WTC11 (cell line): Measurements from ENCODE around the gene ERAP2. TPM values are rescaled to one million over a fixed set of nuclear protein-coding genes. Genes with fewer than 3 reads are reported as not detected.

Experiments
- ATAC-seq: fragments of 200-7000 bp; cut with Tn5 transposase; 2 replicates; pipeline ENCODE4 v1.10.0; 2021; ENCODE audit warnings: mild to moderate bottlenecking, moderate library complexity
- CTCF ChIA-PET: fragments of 300-600 bp; sonication (Branson Sonifier 250); formaldehyde crosslinking; loops from one replicate; lab custom pipeline; 2021; ENCODE audit warnings: antibody characterized with exemption; lab: Charles Lee
- POLR2A ChIA-PET: fragments of 350-600 bp; sonication (Branson Sonifier 250); formaldehyde crosslinking; loops from one replicate; lab custom pipeline; 2021; ENCODE audit warnings: antibody characterized with exemption; lab: Charles Lee
- DNase-seq: peaks from one replicate; pipeline ENCODE4 v3.0.0; 2021; ENCODE audit warnings: low spot score
- H3K27ac Mint-ChIP-seq: 2 replicates; pipeline ENCODE4 v1.8.0; 2021; ENCODE audit warnings: mixed read lengths
- H3K27me3 Mint-ChIP-seq: 2 replicates; pipeline ENCODE4 v1.8.0; 2021; ENCODE audit warnings: low read depth, mild to moderate bottlenecking, moderate library complexity, mixed read lengths
- H3K36me3 Mint-ChIP-seq: 2 replicates; pipeline ENCODE4 v1.8.0; 2021; ENCODE audit warnings: mixed read lengths
- H3K4me1 Mint-ChIP-seq: 2 replicates; pipeline ENCODE4 v1.8.0; 2022; ENCODE audit warnings: mixed read lengths
- H3K4me3 Mint-ChIP-seq: 2 replicates; pipeline ENCODE4 v1.8.0; 2021; ENCODE audit warnings: mild to moderate bottlenecking, moderate library complexity, mixed read lengths
- H3K9me3 Mint-ChIP-seq: 2 replicates; pipeline ENCODE4 v1.8.0; 2021; ENCODE audit warnings: mixed read lengths
- CTCF ChIP-seq: fragments of 200-600 bp; IDR thresholded peaks from 2 replicates; pipeline ENCODE4 v1.8.0; 2022; ENCODE audit warnings: antibody characterized with exemption
- FOXJ3 ChIP-seq: sonication (generic); formaldehyde crosslinking; IDR thresholded peaks from 2 replicates; pipeline ENCODE4 v1.9.0; 2021; ENCODE audit warnings: missing genetic modification reagents, mild to moderate bottlenecking, borderline replicate concordance
- FOXK1 ChIP-seq: sonication (generic); formaldehyde crosslinking; IDR thresholded peaks from 2 replicates; pipeline ENCODE4 v1.8.0; 2022; ENCODE audit warnings: mild to moderate bottlenecking, moderate library complexity, missing genetic modification reagents
- FOXP4 ChIP-seq: sonication (generic); formaldehyde crosslinking; IDR thresholded peaks from 2 replicates; pipeline ENCODE4 v1.8.0; 2022; ENCODE audit warnings: mild to moderate bottlenecking, missing genetic modification reagents
- GRHL2 ChIP-seq: fragments of 250-450 bp; sonication (Bioruptor Pico); IDR thresholded peaks from 2 replicates; pipeline ENCODE4 v1.8.0; 2022; ENCODE audit warnings: mild to moderate bottlenecking, moderate library complexity; ENCODE audit not compliant: insufficient replicate concordance, severe bottlenecking
- GTF2I ChIP-seq: fragments of 250-450 bp; sonication (Bioruptor Pico); conservative IDR thresholded peaks from 2 replicates; pipeline ENCODE4 v1.4.0; 2021; ENCODE audit warnings: mild to moderate bottlenecking
- HMGA2 ChIP-seq: fragments of 250-450 bp; sonication (Bioruptor Pico); IDR thresholded peaks from 2 replicates; pipeline ENCODE4 v1.4.0; 2021; ENCODE audit warnings: mild to moderate bottlenecking, moderate library complexity
- MAX ChIP-seq: sonication (generic); formaldehyde crosslinking; IDR thresholded peaks from 2 replicates; pipeline ENCODE4 v1.8.0; 2022; ENCODE audit warnings: mild to moderate bottlenecking, missing genetic modification reagents
- NFATC4 ChIP-seq: fragments of 250-450 bp; sonication (Bioruptor Pico); IDR thresholded peaks from 2 replicates; pipeline ENCODE4 v1.9.0; 2021; ENCODE audit warnings: mild to moderate bottlenecking
- PREB ChIP-seq: sonication (generic); formaldehyde crosslinking; IDR thresholded peaks from 2 replicates; pipeline ENCODE4 v1.8.1; 2022; ENCODE audit warnings: mild to moderate bottlenecking, missing genetic modification reagents, moderate library complexity, borderline replicate concordance
- RORB ChIP-seq: fragments of 250-450 bp; sonication (Bioruptor Pico); IDR thresholded peaks from 2 replicates; pipeline ENCODE4 v1.9.0; 2021; ENCODE audit warnings: mild to moderate bottlenecking
- SOX15 ChIP-seq: fragments of 250-450 bp; sonication (Bioruptor Pico); IDR thresholded peaks from 2 replicates; pipeline ENCODE4 v1.9.0; 2021; ENCODE audit warnings: mild to moderate bottlenecking
- TCF7 ChIP-seq: sonication (generic); formaldehyde crosslinking; IDR thresholded peaks from 2 replicates; pipeline ENCODE4 v1.8.0; 2022; ENCODE audit warnings: mild to moderate bottlenecking, low read depth, missing genetic modification reagents, moderate library complexity
- TP53 ChIP-seq: sonication (generic); formaldehyde crosslinking; IDR thresholded peaks from 2 replicates; pipeline ENCODE4 v1.8.1; 2023; ENCODE audit warnings: mild to moderate bottlenecking, missing genetic modification reagents
- ZBTB21 ChIP-seq: sonication (generic); formaldehyde crosslinking; IDR thresholded peaks from 2 replicates; pipeline ENCODE4 v1.8.1; 2023; ENCODE audit warnings: mild to moderate bottlenecking, missing genetic modification reagents, borderline replicate concordance
- ZNF138 ChIP-seq: sonication (generic); formaldehyde crosslinking; conservative IDR thresholded peaks from 2 replicates; pipeline ENCODE4 v1.8.1; 2022; ENCODE audit warnings: mild to moderate bottlenecking, moderate library complexity, missing genetic modification reagents
- ZNF232 ChIP-seq: sonication (generic); formaldehyde crosslinking; IDR thresholded peaks from 2 replicates; pipeline ENCODE4 v1.8.0; 2022; ENCODE audit warnings: mild to moderate bottlenecking, missing genetic modification reagents
- ZNF396 ChIP-seq: fragments of 250-450 bp; sonication (Bioruptor Pico); IDR thresholded peaks from 2 replicates; pipeline ENCODE4 v1.8.0; 2021; ENCODE audit warnings: mild to moderate bottlenecking, moderate library complexity, borderline replicate concordance
- total RNA-seq: library from RNA; stranded (reverse); gene quantifications from 3 replicates; pipeline ENCODE4 v1.2.3, GENCODE V29; 2021

The ERAP2 gene
- total RNA-seq, 1 experiment from 2014 or later: 0.13 TPM

- no peaks in the 10 kb centered on the region for H3K27me3 Mint-ChIP-seq
- no peak overlapping the region for H3K4me3 Mint-ChIP-seq
- H3K9me3 Mint-ChIP-seq: no peaks in the 10 kb centered on the region
- ATAC-seq (no peak), DNase-seq (no peak)
- ChIA-PET CTCF (interaction anchor here (0.8 kb wide), 1 partner anchor 19 kb away, joined by 4 read pairs; no protein-coding TSS in a partner anchor), POLR2A (no interaction called here)
- H3K36me3 Mint-ChIP-seq: no peaks in the 10 kb centered on the region
- H3K27ac Mint-ChIP-seq: no peak overlapping the region
- TF ChIP-seq ZNF232 (CRISPR knock-in tag) (no peak), ZNF138 (CRISPR knock-in tag) (no peak), HMGA2 (CRISPR knock-in tag) (no peak), FOXJ3 (no peak), RORB (CRISPR knock-in tag) (no peak), GRHL2 (CRISPR knock-in tag) (no peak), FOXK1 (CRISPR knock-in tag) (no peak), GTF2I (CRISPR knock-in tag) (no peak), MAX (CRISPR knock-in tag) (no peak), FOXP4 (no peak), ZNF396 (CRISPR knock-in tag) (no peak), TP53 (no peak)
- H3K4me1 Mint-ChIP-seq: peaks cover 7% of the 10 kb centered on the region
Observed at GRCh38 chr5:96922499-96923244, 46.4 kb downstream of the ERAP2 start.

- Mint-ChIP-seq H3K36me3 (no peaks in the 10 kb centered on the region), H3K4me3 (no peak overlapping the region), H3K27ac (peak overlapping the region; percentile 6; the same call in 1 of the 2 replicates), H3K27me3 (no peaks in the 10 kb centered on the region), H3K9me3 (no peaks in the 10 kb centered on the region), H3K4me1 (peaks cover 7% of the 10 kb centered on the region)
- DNase-seq: no peak
- POLR2A ChIA-PET: interaction anchor here (0.7 kb wide), 1 partner anchor 282 kb away, joined by 3 read pairs; no protein-coding TSS in a partner anchor
- CTCF ChIA-PET: interaction anchor here (1.0 kb wide), 1 partner anchor 219 kb away, joined by 3 read pairs; the partner anchor contains the start of gene LIX1
- TF ChIP-seq PREB (CRISPR knock-in tag): no peak
- no peak for TF ChIP-seq TCF7 (CRISPR knock-in tag)
- no peak for TF ChIP-seq NFATC4
- no peak for TF ChIP-seq SOX15
- TF ChIP-seq TP53: no peak
- no peak for TF ChIP-seq ZNF138 (CRISPR knock-in tag)
- no peak for TF ChIP-seq CTCF
- TF ChIP-seq ZNF232 (CRISPR knock-in tag): no peak
- no peak for TF ChIP-seq ZBTB21 (CRISPR knock-in tag)
- ATAC-seq: no peak
Observed at GRCh38 chr5:96924016-96924443, 47.7 kb downstream of the ERAP2 start.
